K562 (cell line): ENCODE measurements around the gene CDH1. TPM values are rescaled to one million over a fixed set of nuclear protein-coding genes. Genes with fewer than 3 reads are reported as not detected.

Experiments
- CREB1 ChIP-seq, 2 experiments: sonication (generic) in 1 of 2; formaldehyde crosslinking in 1 of 2; IDR thresholded peaks; 2 replicates each; pipeline versions ENCODE4 v1.6.1 to v1.8.0; 2012 to 2022; ENCODE audit warnings: inconsistent platforms in 1 of 2, mild to moderate bottlenecking in 1 of 2, missing genetic modification reagents in 1 of 2, moderate library complexity in 1 of 2
- CXXC5 ChIP-seq: fragments of 250-450 bp; sonication (Bioruptor Pico); IDR thresholded peaks from 2 replicates; pipeline ENCODE4 v1.8.0; 2022; ENCODE audit warnings: inconsistent platforms, mild to moderate bottlenecking, moderate library complexity
- DPF2 ChIP-seq: fragments of 450-650 bp; IDR thresholded peaks from 2 replicates; pipeline ENCODE4 v1.6.1; 2016
- ELF2 ChIP-seq: fragments of 250-450 bp; sonication (Bioruptor Pico); IDR thresholded peaks from 2 replicates; pipeline ENCODE4 v1.5.0; 2021; ENCODE audit warnings: mild to moderate bottlenecking
- ESRRB ChIP-seq: fragments of 250-450 bp; sonication (Bioruptor Pico); IDR thresholded peaks from 2 replicates; pipeline ENCODE4 v1.5.0; 2020; ENCODE audit warnings: mild to moderate bottlenecking, moderate library complexity, borderline replicate concordance
- ETV5 ChIP-seq: sonication (generic); formaldehyde crosslinking; IDR thresholded peaks from 2 replicates; pipeline ENCODE4 v1.4.0; 2020; ENCODE audit warnings: low read depth, mild to moderate bottlenecking, missing genetic modification reagents
- FOXJ3 ChIP-seq: sonication (generic); formaldehyde crosslinking; IDR thresholded peaks from 2 replicates; pipeline ENCODE4 v1.4.0; 2020; ENCODE audit warnings: mild to moderate bottlenecking, missing genetic modification reagents
- GATAD2A ChIP-seq: fragments of 450-650 bp; IDR thresholded peaks from 2 replicates; pipeline ENCODE4 v1.6.1; 2017
- HCFC1 ChIP-seq: IDR thresholded peaks from 2 replicates; pipeline ENCODE4 v1.6.1; 2012; ENCODE audit warnings: low read depth, low read length, improper control_type of control experiment
- HDAC2 ChIP-seq: fragments of 450-650 bp; IDR thresholded peaks from 2 replicates; pipeline ENCODE4 v1.6.1; 2016; ENCODE audit warnings: mild to moderate bottlenecking
- ILF3 ChIP-seq: fragments of 450-650 bp; IDR thresholded peaks from 2 replicates; pipeline ENCODE4 v1.6.1; 2018; ENCODE audit warnings: antibody characterized with exemption, mild to moderate bottlenecking, moderate library complexity, borderline replicate concordance
- KDM1A ChIP-seq, 2 experiments: fragments of 450-650 bp; IDR thresholded peaks; 2 replicates each; pipeline ENCODE4 v1.6.1; 2016; ENCODE audit warnings: mild to moderate bottlenecking in 2 of 2
- KLF1 ChIP-seq: fragments of 450-650 bp; IDR thresholded peaks from 2 replicates; pipeline ENCODE4 v1.6.1; 2016; ENCODE audit warnings: missing genetic modification characterization, missing compliant biosample characterization
- MAZ ChIP-seq, 2 experiments: fragments of 450-650 bp in 1 of 2; sonication (generic) in 1 of 2; formaldehyde crosslinking; IDR thresholded peaks in 1 of 2; conservative IDR thresholded peaks in 1 of 2; 2 replicates each; pipeline versions ENCODE4 v1.4.0 to v1.5.0; 2020; ENCODE audit warnings: mild to moderate bottlenecking in 1 of 2, missing genetic modification reagents in 1 of 2
- NR2C1 ChIP-seq, 2 experiments: fragments of 450-650 bp; IDR thresholded peaks; 2 replicates each; pipeline ENCODE4 v1.6.1; 2017; ENCODE audit warnings: mild to moderate bottlenecking in 2 of 2, antibody characterized with exemption in 1 of 2, inconsistent platforms in 1 of 2, missing compliant biosample characterization in 1 of 2, missing genetic modification characterization in 1 of 2
- PHF8 ChIP-seq: fragments of 200-600 bp; sonication (generic); IDR thresholded peaks from 2 replicates; pipeline ENCODE4 v1.6.1; 2012; ENCODE audit warnings: mixed run types, mild to moderate bottlenecking, inconsistent platforms, low read length, moderate library complexity, borderline replicate concordance
- POLR3G ChIP-seq: IDR thresholded peaks from 2 replicates; pipeline ENCODE4 v1.6.1; 2011; ENCODE audit not compliant: insufficient read length, insufficient replicate concordance; ENCODE audit errors: extremely low read depth
- PRDM10 ChIP-seq: fragments of 450-650 bp; IDR thresholded peaks from 2 replicates; pipeline ENCODE4 v1.6.1; 2018; ENCODE audit not compliant: partially characterized antibody
- RB1 ChIP-seq: fragments of 450-650 bp; IDR thresholded peaks from 2 replicates; pipeline ENCODE4 v1.6.1; 2017; ENCODE audit warnings: low read depth, mild to moderate bottlenecking
- RHOXF2B ChIP-seq: fragments of 250-450 bp; sonication (Bioruptor Pico); conservative IDR thresholded peaks from 2 replicates; pipeline ENCODE4 v1.5.1; 2021
- XRCC4 ChIP-seq: IDR thresholded peaks from one replicate; pipeline ENCODE4 v1.6.1; 2011; ENCODE audit not compliant: insufficient read depth, insufficient read length; ENCODE audit errors: extremely low read depth
- ZBTB11 ChIP-seq, 3 experiments: fragments of 200-800 bp in 1 of 3; fragments of 250-450 bp in 1 of 3; fragments of 450-650 bp in 1 of 3; sonication (Bioruptor Pico) in 1 of 3; sonication (Bioruptor generic) in 1 of 3; formaldehyde crosslinking in 1 of 3; IDR thresholded peaks; 2 replicates each; pipeline versions ENCODE4 v1.6.1 to v1.8.0; 2016 to 2022; ENCODE audit warnings: mild to moderate bottlenecking in 2 of 3, missing genetic modification characterization in 2 of 3, missing compliant biosample characterization in 1 of 3, moderate library complexity in 1 of 3
- ZNF830 ChIP-seq: fragments of 250-450 bp; sonication (Bioruptor Pico); IDR thresholded peaks from 2 replicates; pipeline ENCODE4 v1.5.0; 2021; ENCODE audit warnings: mild to moderate bottlenecking
- polyA plus RNA-seq, 8 experiments: library from polyadenylated mRNA; depleted of rRNA in 4 of 8; stranded (reverse) in 5 of 8; unstranded in 3 of 8; fragments of >200 nt; fragmentation: Nextera tagmentation in 2 of 8; fragmentation: Illumina TruSeq in 1 of 8; extraction: Ambion mirVana in 2 of 8; extraction: Trizol in 1 of 8; gene quantifications; 2 replicates each; pipeline versions ENCODE4 v1.2.1 to v1.2.3, GENCODE V29; 2011 to 2014; ENCODE audit warnings: inconsistent platforms in 1 of 8, missing spikeins in 1 of 8
- total RNA-seq, 7 experiments: library from RNA; depleted of rRNA in 6 of 7; stranded (reverse); fragments of >200 nt in 6 of 7; fragmentation: Illumina TruSeq in 2 of 7; extraction: Trizol in 2 of 7; gene quantifications; 2 replicates each; pipeline versions ENCODE4 v1.2.1 to v1.2.3, GENCODE V29; 2011 to 2021; ENCODE audit warnings: low replicate concordance in 1 of 7

CDH1 gene
- total and polyA plus RNA-seq, 9 of the 15 experiments (the other 6 are each of a cell fraction or from before 2014, with no cell fraction given), result 0.01 to 0.69 TPM; not detected in 7

- TF ChIP-seq POLR3G (no peak), MAZ (CRISPR knock-in tag; conservative IDR thresholded peaks at IDR 0.05 in 1 of 2, IDR thresholded peaks at IDR 0.05 in 1 of 2) (peak in 1 of 2 experiments; percentile 53; a peak in 1 of 4 replicates), ZNF830 (CRISPR knock-in tag) (no peak), RHOXF2B (CRISPR knock-in tag) (no peak), DPF2 (no peak), ESRRB (CRISPR knock-in tag) (no peak), PHF8 (no peak), NR2C1 (IDR thresholded peaks at IDR 0.05) (no peak), NR2C1 (tag; IDR thresholded peaks at IDR 0.05) (no peak), KDM1A (IDR thresholded peaks at IDR 0.05) (no peak), ILF3 (no peak), CXXC5 (no peak), CREB1 (IDR thresholded peaks at IDR 0.05) (no peak), CREB1 (CRISPR knock-in tag; IDR thresholded peaks at IDR 0.05) (no peak), FOXJ3 (CRISPR knock-in tag) (no peak), GATAD2A (no peak), HDAC2 (no peak), PRDM10 (no peak), ZBTB11 (CRISPR knock-in tag; IDR thresholded peaks at IDR 0.05) (no peak), ELF2 (no peak), ETV5 (CRISPR knock-in tag) (no peak), KLF1 (tag) (no peak), XRCC4 (no peak), RB1 (peak; percentile 50; the same call in 1 of the 2 replicates), HCFC1 (0 out of 2 replicates have a peak, but pooled peaks have one; percentile 12)
Observed at GRCh38 chr16:68704232-68704867, 32.7 kb upstream of the CDH1 start (continued).
